NT2/D1 (cell line): ENCODE data around the gene TAS2R41.

ENCODE experiments used
- SUZ12 ChIP-seq: IDR thresholded peaks from 2 replicates; pipeline ENCODE4 v1.6.1; 2011; ENCODE audit not compliant: insufficient read length, insufficient read depth; ENCODE audit errors: extremely low read depth
- YY1 ChIP-seq: IDR thresholded peaks from 2 replicates; pipeline ENCODE4 v1.6.1; 2011; ENCODE audit not compliant: insufficient read length, insufficient read depth
- ZNF274 ChIP-seq: IDR thresholded peaks from 2 replicates; pipeline ENCODE4 v1.6.1; 2011; ENCODE audit warnings: mild to moderate bottlenecking, low read depth, low read length

GRCh38 chr7:143437578-143437977, 40.1 kb upstream of the TAS2R41 start:
- no peak for TF ChIP-seq ZNF274
- TF ChIP-seq SUZ12: no peak
- no peak for TF ChIP-seq YY1
